SK-N-MC (cell line): Measurements from ENCODE around the gene GRK2.

Experiments used
- EZH2 ChIP-seq: fragments of 200-600 bp; sonication (generic); IDR thresholded peaks from one replicate; pipeline ENCODE4 v1.6.1; 2017; ENCODE audit warnings: antibody characterized with exemption
- POLR2AphosphoS5 ChIP-seq: IDR thresholded peaks from 2 replicates; pipeline ENCODE4 v1.6.1; 2012; ENCODE audit warnings: mild to moderate bottlenecking, low read depth, low read length, borderline replicate concordance

GRCh38 chr11:67280341-67280787 lies 14.1 kb downstream of the GRK2 start:
- TF ChIP-seq POLR2AphosphoS5 (no peak), EZH2 (no peak)
